Activated CD8-positive, alpha-beta memory T cell treated with anti-CD3 and anti-CD28 coated beads, Interleukin-2, amount 50 U/mL, for 1 hour (primary cell): ENCODE results near the gene PRR7.

Experiments used
- DNase-seq: peaks from one replicate; pipeline ENCODE4 v3.0.0-alpha.2; 2020; ENCODE audit errors: extremely low read depth

PRR7 gene

GRCh38 chr5:177450667-177451424 is 4.2 kb downstream of the PRR7 start:
- no peak for DNase-seq

GRCh38 chr5:177452688-177453638 is 6.3 kb downstream of the PRR7 start:
- DNase-seq = no peak

DNA sequence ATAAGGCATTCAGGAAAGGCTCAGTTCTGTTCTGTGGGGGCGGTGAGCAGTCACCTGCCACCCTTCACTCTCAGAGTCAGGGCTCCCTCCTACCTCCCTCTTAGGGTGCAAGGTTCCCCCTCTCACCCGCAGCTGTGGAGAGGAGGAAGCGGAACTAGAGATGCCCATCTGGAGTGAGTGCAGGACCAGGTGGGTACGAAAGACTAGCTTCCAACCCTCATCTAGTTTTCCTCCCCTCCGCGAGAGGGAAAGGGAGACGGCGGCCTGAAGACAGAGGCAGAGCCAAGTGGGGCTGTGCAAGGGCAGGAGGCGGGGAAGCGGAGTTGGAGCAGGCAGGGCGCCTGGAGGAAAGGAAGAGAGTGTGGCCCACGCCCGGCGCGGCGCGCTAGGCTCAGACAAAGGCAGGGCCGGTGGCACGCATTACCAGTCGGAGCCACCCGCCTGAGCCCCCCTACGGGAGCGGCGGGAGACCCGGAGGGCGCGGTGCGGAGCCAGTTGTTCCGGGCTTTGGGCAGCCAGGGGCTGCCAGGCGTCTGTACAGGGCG is 7.3 kb downstream of the PRR7 start:
- DNase-seq = no peak

DNA sequence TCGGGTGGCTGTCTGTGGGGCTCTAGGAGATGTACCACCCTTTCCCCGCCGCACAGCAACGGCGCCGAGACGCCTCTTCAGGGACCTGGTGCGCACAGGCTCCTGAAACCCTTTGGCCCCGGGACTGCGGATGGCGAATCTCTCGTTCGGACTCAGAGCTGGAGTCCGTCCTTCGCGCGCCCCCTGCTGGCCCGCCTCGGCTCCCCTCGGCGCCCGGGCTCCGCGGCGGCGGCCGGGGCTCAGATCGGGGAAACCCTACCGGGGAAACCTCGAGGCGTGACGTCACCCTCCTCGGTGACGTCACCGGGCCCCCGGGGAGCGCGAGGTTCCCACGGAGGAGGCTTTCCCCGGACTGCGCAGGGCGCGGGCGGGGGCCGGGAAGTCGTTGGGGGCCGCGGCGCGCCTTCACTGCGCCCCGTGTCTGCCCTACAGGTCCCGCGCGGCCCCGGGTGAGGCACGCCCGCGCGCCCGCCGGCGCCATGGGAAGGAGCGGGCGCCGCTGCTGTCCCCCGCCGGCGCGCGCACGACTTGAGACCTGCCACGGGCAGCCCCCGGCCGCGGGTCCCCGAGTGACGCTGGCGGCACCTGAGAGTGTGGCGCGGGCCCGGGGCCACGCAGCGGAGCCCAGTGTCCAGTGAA is 7.9 kb downstream of the PRR7 start:
- DNase-seq = peak; percentile 70

- peak; percentile 72 for DNase-seq
Measured at GRCh38 chr5:177455036-177455660, 8.5 kb downstream of the PRR7 start.

DNA sequence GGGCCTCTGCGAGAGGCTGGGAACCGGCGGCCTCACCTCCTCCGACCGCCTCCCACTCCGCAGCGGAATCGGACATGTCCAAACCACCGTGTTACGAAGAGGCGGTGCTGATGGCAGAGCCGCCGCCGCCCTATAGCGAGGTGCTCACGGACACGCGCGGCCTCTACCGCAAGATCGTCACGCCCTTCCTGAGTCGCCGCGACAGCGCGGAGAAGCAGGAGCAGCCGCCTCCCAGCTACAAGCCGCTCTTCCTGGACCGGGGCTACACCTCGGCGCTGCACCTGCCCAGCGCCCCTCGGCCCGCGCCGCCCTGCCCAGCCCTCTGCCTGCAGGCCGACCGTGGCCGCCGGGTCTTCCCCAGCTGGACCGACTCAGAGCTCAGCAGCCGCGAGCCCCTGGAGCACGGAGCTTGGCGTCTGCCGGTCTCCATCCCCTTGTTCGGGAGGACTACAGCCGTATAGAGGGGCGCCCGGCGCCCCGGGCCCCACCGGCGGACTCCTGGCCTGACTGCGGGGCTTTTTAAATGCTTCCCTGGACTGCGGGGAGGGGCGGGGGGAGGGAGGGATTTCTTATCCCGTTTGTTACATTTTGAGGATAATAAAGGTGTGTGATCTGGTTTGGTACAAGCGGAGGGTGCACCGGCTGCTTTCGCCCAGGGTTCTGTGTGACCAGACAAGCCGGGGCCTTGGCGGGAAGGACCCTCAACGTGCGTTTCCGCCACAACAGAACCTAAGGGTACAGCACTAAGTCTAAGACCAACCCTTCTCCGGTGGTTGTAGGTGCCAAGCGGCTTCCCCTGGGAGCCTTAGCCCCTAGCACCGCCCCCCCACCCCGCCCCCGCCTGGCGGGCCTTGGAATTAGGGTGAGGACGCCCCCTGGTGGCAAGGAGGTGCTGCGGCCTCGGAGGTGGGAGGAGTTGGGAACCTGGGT is 9.3 kb downstream of the PRR7 start:
- DNase-seq = peak; percentile 86

- DNase-seq = no peak
Measured at GRCh38 chr5:177456591-177456964, 10.0 kb downstream of the PRR7 start.

- DNase-seq = no peak
Measured at GRCh38 chr5:177456976-177457851, 10.6 kb downstream of the PRR7 start.

- no peak for DNase-seq
Measured at GRCh38 chr5:177457852-177458681, 11.5 kb downstream of the PRR7 start.

DNA sequence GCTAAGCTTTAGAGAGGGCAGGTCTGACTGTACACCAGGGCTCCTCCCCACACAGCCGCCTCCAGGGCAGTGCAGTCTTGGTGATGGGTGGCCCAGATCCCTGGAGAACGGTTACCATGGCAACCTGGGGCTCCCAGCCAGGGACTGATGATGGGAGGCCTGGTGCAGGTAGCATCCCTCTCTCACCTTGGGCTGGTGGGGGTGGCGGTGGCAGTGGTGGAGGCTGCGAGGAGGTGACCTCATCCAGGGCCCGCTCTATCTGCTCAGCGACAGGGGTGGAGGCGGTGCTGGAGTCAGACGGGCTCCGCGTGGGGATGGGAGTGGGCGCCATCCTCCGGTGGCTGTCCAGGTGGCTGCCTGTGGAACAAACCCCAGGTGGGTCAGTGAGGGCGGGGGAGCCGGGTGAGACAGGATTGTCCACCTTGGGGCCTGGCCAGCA is 12.3 kb downstream of the PRR7 start:
- DNase-seq = no peak

- DNase-seq = no peak
Measured at GRCh38 chr5:177459357-177459756, 12.7 kb downstream of the PRR7 start.

- DNase-seq = no peak
Measured at GRCh38 chr5:177459819-177460628, 13.4 kb downstream of the PRR7 start.

DNA sequence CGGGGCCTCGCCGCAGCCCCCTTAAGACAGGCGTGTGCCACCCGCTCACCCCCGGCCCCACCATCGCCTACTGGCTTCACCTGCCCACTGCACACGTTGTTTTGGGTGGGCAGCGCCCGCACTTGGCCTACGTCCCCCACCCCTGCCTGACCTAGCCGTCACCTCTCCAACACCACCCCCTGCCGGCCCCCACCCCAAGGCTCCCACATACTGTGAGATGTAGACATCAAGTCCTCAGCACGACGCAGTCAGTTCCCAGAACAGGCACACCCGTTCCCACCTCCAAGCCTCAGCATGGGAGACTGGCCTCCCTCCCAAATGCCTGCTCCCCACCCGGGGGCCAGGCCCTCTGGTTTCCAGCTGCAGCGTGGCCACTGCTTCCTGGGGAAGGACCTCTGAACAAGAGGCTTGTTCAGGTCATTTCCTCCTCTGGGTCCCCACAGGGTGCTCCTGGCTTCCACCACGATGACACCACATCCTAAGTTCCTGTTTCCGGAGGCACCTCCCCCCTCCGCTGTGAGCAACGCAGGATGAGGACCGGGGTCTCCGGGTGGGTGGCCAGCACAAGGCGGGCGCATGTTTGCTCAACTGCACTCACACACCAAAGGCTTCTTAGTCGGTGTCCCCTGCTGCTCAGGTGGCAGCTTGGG is 15.5 kb downstream of the PRR7 start:
- DNase-seq = no peak

- DNase-seq = no peak
Measured at GRCh38 chr5:177465044-177465443, 18.4 kb downstream of the PRR7 start.

DNA sequence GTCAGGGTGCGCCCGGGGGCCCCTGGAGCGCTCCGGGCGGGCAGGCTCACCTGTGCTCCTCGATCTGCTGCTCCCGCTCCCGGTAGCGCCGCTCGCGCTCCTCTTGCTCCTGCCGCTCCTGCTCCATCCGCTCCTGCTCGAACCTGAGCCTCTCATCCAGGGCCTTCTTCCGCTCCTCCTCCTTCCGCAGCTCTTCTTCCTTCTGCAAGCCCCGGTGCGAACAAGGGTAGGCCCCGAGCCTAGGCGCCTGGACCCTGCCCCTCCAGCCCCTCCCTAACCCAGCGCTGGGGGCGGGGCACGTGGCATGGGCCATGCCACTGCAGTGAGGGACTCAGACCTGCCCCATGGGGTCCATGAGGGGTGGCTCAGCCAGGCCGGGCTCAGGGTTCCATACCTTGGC is 20.2 kb downstream of the PRR7 start:
- DNase-seq = no peak

DNA sequence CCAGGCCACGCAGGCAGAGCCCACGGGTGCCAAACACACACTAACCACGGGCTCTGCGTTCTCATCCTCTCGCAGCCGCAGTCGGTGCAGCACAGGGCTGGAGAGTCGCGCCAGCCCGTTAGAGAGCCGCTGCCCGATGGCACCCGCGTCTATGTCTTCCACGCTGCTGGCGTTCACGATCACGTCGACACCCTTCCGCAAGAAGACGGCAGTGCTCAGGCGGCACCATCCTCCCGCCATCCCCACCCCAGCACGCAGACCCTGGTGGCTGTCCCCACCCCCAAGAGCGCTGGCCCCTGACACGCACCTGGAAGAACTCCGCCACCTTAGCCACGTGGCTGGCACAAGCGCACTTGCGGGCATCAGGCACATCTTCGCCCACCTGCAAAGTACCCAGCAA is 20.8 kb downstream of the PRR7 start:
- no peak for DNase-seq

- no peak for DNase-seq
Measured at GRCh38 chr5:177468329-177468684, 21.7 kb downstream of the PRR7 start.
